ENCODE results near the gene BBLN.

The BBLN gene

GRCh38 chr9:128203024-128203706 lies 43.1 kb downstream of the BBLN start, which contains the start of gene DNM1:
DNM1 (plus strand) TSS chr9:128203379; CDS start chr9:128203471, 92 bp downstream.
- H3K4me3 ChIP-seq (ENCODE audit: low read depth, low read length): peak within 1 kb of the TSS; percentile 68
- peak; percentile 53 for TF ChIP-seq CTCF (IDR thresholded peaks at IDR 0.05; ENCODE audit: low read depth, low read length)

- TF ChIP-seq CTCF (IDR thresholded peaks at IDR 0.05; ENCODE audit: low read depth, low read length): no peak
- peak overlapping the region; percentile 68 for H3K4me3 ChIP-seq (ENCODE audit: low read depth, low read length)
Measured at GRCh38 chr9:128203707-128204551, 43.9 kb downstream of the BBLN start.

GRCh38 chr9:128204858-128205257 lies 44.8 kb downstream of the BBLN start:
- H3K4me3 ChIP-seq (ENCODE audit: low read depth, low read length): no peak overlapping the region
- TF ChIP-seq CTCF (IDR thresholded peaks at IDR 0.05; ENCODE audit: low read depth, low read length): no peak

GRCh38 chr9:128205296-128205944 lies 45.4 kb downstream of the BBLN start:
- TF ChIP-seq CTCF (IDR thresholded peaks at IDR 0.05; ENCODE audit: low read depth, low read length): no peak
- H3K4me3 ChIP-seq (ENCODE audit: low read depth, low read length): no peak overlapping the region

- TF ChIP-seq CTCF (IDR thresholded peaks at IDR 0.05; ENCODE audit: low read depth, low read length): no peak
- no peak overlapping the region for H3K4me3 ChIP-seq (ENCODE audit: low read depth, low read length)
Measured at GRCh38 chr9:128206484-128206883, 46.4 kb downstream of the BBLN start.

- TF ChIP-seq CTCF (IDR thresholded peaks at IDR 0.05; ENCODE audit: low read depth, low read length): no peak
- no peak overlapping the region for H3K4me3 ChIP-seq (ENCODE audit: low read depth, low read length)
Measured at GRCh38 chr9:128206916-128207910, 47.1 kb downstream of the BBLN start.

Data from WI38 (cell line).